Activated CD4-positive, CD25-positive, alpha-beta regulatory T cell (primary cell): ENCODE results near the gene NUDT1.

ENCODE experiments used
- DNase-seq, 4 experiments: peaks; one replicate each; lab custom pipeline; 2025; lab: John Stamatoyannopoulos, UW

Gene NUDT1

GRCh38 chr7:2248984-2249694 lies 7.1 kb downstream of the NUDT1 start:
- DNase-seq = no peak

DNA sequence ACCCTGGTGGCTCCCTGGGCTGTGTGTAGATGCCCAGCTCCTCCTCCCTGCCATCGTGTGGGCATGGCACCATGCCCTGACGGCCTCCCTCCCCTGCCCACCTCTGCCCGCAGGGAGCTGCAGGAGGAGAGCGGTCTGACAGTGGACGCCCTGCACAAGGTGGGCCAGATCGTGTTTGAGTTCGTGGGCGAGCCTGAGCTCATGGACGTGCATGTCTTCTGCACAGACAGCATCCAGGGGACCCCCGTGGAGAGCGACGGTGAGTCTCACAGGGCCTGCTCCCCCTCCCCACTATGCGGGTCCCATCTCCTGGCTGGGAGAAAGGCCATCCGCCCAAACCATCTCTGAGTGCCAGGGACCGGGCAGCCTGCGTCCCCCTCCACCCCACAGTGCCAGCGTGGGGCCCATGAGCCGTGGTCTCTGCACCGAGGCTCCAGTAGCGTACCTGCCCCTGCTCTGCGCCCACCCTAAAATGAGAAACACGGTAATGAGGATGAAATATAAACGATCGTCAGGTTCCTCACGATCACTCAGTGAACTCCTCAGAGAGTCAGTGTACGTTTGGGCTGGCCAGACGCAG lies 7.8 kb downstream of the NUDT1 start:
- no peak for DNase-seq

- no peak for DNase-seq
Observed at GRCh38 chr7:2251381-2251780, 9.4 kb downstream of the NUDT1 start.

- no peak for DNase-seq
Observed at GRCh38 chr7:2251841-2252771, 10.1 kb downstream of the NUDT1 start.

DNA sequence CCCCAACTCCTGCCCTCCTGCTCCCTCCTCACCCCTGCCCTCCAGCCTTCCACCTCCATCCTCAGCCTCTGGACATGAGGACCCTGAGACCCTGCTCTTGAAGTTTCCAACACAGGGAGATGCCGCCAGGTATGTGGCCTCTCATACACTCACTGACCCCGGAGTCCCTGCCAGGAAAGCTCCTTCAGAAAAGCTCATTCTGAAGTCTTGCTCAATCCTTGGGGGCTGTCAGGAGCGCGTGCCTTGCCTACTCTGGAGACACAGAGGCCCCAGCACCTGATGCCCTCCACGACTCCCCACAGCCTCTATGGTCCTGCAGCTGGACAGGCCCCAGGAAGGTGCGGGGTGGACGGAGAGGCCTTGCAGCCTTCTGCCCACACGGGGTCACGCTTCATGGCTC lies 11.0 kb downstream of the NUDT1 start:
- no peak for DNase-seq

- DNase-seq = no peak
Observed at GRCh38 chr7:2253525-2254244, 11.7 kb downstream of the NUDT1 start.

GRCh38 chr7:2254429-2255144 lies 12.6 kb downstream of the NUDT1 start:
- DNase-seq = no peak

GRCh38 chr7:2255145-2256139 lies 13.4 kb downstream of the NUDT1 start:
- DNase-seq = no peak

DNA sequence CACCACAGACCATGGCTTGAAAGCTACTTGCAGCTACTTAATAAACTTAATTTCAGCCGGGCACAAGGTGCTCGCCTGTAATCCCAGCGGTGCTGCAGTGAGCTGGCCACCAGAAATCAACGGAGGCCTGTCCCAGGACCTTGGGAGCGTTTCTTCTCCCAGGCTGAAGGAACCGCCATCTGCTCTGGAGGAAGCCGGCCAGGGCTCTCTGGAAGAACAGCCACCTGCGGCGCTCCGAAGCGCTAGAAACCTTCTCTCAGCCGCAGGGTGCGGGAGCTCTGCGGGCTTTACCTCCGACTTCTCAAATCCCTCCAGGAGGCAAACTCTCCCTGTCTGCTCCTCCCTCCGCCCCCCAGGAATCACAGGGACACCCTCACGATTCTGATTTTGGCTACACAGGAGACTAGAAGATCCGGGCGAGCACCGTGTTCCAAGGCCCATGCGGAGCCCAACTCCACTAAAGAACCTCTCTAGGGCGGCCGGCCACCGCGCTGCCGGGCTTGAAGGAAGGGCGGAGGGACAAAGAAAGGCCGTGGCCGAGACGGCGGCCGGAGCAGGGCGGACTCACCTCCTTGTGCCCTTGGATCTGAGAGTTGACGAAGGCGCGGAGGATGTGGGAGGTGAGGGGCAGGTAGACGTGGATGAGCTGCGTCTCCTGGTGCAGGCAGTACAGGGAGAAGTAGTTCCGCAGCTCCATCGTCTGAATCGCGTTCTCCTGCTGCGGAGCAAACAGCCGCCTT lies 14.4 kb downstream of the NUDT1 start:
- no peak for DNase-seq

DNA sequence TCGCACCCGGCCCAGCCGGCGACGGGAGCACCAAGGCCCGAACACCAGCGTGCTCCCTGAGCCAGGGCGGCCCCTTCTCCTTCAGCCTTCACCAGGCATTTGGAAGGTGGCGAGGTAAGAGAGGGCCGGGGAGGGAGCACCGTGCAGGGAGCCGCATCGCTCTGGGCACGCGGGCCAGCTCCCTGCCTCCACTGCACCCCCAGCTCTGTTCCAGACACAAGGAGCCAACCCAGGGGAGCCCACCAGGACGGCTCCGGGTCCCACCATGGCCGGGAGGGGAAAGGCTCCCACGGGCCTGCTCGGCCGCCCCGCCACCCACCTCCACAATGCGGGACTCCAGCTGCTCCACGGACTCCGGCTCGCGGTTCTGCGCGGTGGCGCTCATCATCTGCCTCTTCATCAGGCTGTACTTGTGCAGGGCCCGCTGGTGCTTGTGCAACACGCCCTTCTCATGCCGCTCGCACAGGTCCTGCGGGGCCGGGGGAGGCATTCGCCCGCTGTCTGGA lies 15.1 kb downstream of the NUDT1 start:
- DNase-seq = no peak

- DNase-seq = no peak
Observed at GRCh38 chr7:2257651-2258050, 15.6 kb downstream of the NUDT1 start.

- no peak for DNase-seq
Observed at GRCh38 chr7:2258661-2259365, 16.8 kb downstream of the NUDT1 start.

GRCh38 chr7:2259480-2259879 lies 17.5 kb downstream of the NUDT1 start:
- no peak for DNase-seq

DNA sequence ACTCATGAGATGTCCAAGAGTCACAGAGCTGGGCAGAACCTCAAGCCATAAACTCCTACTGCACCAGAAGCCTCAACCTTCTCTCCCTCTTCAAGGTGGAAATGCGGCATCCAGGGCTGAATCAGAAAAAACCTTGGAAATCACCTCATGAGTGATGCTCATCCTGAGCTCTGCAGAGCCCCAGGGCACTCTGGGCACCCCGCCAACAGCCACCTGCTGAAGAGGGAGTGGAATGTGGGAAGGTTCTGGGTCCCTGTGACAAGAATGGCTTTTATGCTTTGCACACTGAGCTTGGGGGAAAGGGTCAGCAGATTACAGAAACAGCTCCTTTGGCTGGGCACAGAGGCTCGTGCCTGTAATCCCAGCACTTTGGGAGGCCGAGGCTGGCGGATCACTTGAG lies 18.8 kb downstream of the NUDT1 start:
- DNase-seq = no peak

- DNase-seq = no peak
Observed at GRCh38 chr7:2261611-2262010, 19.6 kb downstream of the NUDT1 start.

- no peak for DNase-seq
Observed at GRCh38 chr7:2263176-2263575, 21.1 kb downstream of the NUDT1 start.

DNA sequence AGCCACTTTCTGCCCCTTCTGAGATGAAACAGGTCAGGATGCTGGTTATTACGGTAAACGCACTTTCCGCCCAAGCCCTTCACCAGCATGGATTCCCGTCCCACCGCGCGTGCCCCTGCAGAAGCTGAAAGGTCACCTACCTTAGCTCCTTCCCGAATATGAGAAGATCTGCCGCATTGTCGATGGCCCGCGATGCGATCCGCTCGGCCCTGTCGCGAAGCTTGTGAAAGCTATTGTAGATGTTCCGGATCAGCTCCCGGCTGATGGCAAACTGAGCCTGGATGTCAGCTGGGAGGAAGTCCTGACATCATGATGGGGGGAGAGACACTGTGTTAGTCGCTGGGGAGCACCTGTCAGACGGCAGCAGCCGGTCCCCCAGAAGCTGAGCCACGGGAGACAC lies 22.1 kb downstream of the NUDT1 start:
- no peak for DNase-seq

DNA sequence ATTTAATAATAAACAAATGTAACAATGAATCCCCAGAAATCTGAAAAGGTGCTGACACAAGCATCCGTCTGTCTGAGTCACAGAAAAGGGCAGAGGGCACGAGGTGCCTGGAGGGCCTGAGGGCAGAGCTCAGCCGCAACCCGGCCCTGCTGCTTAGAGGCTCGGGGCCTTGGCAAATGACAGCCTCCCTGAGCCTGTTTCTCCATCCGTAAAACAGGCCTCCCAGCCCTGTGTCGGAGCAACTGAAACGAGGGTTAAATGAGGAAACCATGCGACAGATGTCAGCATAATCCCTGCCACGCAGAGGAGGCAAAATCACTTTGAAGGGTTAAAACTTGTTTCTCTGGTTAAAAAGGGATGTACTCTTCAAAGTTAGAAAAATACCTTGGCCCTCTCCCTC lies 24.9 kb downstream of the NUDT1 start:
- no peak for DNase-seq
